HG03103 (cell line): ENCODE results near the gene PRKCE.
"Not testable (repeated sequence)": the region's sequence is repeated elsewhere in the genome, so short reads cannot be mapped to it uniquely, and the experiment has no call there.

ENCODE experiments used
- ATAC-seq: cut with Tn5 transposase; IDR thresholded peaks from one replicate; pipeline ENCODE4 v1.9.1; 2021; ENCODE audit warnings: low read depth; ENCODE audit not compliant: unreplicated experiment

The PRKCE gene

DNA sequence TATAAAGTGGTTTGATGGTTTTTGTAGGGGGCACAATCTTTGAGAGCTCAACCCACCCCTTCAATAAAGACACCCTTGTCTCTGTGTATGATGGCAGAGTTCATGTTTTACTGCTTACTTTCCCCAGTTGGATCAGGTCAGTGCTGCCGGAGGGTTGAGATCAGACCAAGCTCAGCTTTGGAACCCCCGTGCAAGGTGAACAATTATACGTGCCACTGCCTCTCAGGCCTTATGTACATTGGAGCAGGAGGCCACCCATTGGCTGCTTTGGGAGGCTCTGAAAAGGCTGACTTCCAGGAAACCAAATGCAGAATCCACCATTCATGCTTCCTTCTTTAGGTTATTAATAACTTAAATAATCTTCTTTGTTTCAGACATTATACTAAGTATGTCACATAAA is 542.4 kb downstream of the PRKCE start:
- no peak for ATAC-seq

DNA sequence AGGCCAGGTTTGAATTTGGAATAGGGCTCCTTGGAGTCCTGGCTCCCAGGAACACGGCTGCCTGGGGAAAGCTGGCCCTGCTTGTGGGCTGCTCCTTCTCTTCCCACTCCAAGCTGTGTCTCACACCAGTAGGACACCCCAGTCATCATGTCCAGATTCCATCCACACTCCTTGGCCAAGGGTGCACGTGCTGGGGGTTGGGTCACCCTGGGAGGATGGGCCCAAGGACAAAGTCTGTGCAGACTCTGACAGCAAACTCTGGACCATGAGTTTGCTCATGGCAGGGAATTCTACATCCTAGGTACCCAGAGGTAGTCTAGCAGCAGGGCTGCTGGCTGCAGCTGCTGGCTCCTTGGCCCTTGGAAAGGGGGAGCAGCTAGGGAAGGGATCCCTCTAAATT is 543.4 kb downstream of the PRKCE start:
- no peak for ATAC-seq

GRCh38 chr2:46195819-46196218 is 544.3 kb downstream of the PRKCE start:
- ATAC-seq: no peak

GRCh38 chr2:46196871-46197462 is 545.5 kb downstream of the PRKCE start:
- no peak for ATAC-seq

- no peak for ATAC-seq
Measured at GRCh38 chr2:46197672-46198071, 546.2 kb downstream of the PRKCE start.

DNA sequence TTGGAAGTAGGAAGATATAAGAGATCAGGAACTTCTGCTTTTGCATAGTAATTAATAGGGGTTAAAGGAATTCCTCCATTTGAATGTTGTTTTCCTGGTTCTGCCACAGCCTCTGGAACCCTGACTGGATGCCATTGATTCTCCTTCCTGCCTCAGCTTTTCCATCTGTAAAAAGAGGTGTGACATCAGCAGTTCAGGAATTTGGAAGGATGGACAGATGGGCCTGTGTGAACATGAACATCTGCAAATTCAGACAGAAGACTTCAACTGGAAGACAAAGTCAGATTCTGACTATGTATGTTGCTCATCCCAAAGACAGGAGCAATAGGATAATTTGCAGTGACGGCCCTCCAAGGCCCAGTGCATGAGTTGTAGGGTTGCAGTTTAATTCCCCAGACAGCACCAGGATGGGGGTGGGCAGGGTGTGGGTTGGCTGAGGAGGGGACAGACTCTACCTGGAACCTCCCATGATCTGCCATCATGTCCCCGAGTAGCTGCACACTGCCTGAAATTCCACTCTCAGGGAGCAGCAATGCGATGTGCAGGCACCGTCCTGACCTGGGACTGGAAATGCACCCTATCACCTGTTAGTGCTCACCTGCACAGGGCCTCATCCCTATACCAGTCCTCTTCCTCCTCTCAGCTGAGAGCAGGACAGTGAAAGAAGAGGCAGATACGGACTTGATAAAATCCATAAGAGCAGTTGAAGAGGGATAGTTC is 546.8 kb downstream of the PRKCE start:
- no peak for ATAC-seq

- no peak for ATAC-seq
Measured at GRCh38 chr2:46198966-46199365, 547.5 kb downstream of the PRKCE start.

- no peak for ATAC-seq
Measured at GRCh38 chr2:46200100-46200690, 548.7 kb downstream of the PRKCE start.

DNA sequence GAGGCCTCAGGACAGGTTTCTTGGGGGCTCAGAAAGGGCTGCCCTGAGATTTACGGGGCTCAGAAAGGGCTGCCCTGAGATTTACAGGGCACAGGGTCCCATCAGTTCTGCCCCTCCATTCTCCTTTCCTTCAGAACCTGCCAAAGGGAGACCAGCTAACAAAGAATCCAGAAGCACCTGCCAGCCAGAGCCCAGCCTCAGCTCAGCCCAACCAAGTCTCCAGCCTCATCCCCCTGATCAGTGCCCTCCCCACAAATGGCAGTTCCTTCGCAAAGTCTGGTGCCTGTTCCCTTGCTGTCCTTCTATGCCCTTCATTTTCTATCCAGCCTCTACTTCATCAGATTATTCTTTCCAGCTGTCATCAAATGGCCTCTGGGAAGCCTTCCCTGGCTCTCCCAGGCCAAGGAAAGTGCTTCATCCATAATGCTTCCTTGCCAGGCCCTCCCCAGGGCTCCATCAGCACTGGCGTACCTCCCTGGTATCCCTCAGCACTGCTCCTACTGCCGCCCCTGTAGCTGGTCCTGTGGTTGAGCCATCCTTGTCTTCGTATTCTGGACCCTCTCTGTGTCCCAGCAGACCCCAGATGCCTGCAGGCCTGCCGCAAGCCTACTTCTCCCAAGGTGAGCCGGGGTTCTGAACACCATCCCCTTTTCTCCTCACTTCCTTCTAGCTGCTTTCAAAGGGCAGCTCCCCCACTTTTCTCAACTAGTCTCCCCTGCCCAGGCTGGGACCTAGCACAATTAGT is 549.6 kb downstream of the PRKCE start:
- no peak for ATAC-seq

DNA sequence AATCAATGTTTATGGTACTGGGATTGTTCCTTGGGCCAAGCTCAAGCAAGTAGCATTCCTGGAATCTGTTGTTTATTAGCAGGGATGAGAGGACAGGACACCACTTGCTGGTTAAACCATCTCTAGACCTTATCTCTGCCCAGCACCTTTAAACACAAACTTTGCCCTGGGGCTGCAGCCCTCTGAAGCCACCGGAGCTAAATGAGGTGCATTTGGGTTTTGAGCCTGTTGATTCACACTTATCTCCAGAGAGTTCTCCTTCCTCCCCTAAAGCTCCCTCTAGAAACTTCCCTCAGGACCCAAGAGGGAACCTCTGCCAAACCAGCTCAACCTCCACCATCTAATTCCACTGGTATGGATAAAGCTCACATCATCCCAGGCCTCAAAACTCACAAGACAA is 551.0 kb downstream of the PRKCE start:
- no peak for ATAC-seq

DNA sequence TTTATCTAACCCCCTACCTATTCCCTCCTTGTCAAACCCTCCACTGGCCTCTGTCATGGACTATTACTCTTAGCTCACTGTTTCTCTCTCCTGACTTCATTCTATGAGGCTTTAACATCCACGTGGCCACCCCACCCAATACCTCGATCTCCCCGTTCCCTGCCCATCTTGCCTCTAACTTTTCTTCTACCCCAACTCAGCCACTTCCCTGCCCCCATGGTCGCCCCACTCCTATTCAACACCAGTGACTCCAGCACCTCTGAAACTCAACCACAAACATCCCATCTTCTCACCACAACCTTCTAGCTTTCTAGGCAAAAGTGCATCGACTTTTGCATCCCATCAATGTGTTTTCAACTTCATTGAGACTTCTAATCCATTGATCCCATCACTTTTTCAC is 551.5 kb downstream of the PRKCE start:
- no peak for ATAC-seq

DNA sequence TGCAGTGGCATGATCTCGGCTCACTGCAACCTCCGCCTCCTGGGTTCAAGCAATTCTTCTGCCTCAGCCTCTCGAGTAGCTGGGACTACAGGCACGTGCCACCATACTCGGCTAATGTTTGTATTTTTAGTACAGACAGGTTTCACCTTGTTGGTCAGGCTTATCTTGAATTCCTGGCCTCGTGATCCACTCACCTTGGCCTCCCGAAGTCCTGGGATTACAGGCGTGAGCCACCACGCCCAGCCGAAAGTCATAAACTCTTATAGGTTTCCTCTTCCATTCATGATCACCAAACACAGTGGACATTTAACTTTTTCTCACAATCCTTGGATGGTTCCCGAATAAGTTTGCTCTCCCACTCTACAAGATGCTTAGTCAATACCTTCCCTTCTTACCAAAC is 552.2 kb downstream of the PRKCE start:
- ATAC-seq: not testable (repeated sequence)

DNA sequence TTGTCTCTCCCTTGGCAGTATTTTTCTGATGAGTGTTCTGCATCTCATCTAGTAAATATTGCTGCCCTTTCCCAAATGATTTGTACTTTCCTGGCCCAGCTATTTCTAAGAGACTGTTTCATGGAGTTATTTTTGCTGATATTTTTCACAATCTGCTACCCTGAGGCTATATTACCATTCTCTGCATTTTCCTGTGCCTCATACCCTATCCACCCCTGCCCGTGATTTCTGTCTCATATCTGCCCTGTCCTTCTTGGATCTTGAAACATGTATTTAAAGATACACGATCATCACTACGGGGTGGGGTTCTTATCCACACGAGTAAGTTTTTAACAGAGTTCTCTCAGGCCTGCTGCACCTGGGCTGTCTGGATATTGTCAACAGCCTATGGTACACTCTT is 556.1 kb downstream of the PRKCE start:
- no peak for ATAC-seq

DNA sequence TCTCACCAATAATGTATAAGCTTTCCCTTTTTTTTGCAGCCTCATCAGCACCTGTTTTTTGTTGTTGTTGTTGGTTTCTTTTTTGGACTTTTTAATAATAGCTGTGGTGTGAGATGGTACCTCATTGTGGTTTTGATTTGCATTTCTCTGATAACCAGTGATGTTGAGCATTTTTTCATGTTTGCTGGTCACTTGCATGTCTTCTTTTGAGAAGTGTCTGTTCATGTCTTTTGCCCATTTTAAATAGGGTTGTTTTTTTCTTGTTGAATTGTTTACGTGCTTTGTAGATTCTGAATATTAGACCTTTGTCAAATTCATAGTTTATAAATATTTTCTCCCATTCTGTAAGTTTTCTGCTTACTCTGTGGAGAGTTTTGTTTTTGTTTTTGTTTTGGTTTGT is 557.3 kb downstream of the PRKCE start:
- no peak for ATAC-seq

GRCh38 chr2:46210063-46210462 is 558.6 kb downstream of the PRKCE start:
- no peak for ATAC-seq

- no peak for ATAC-seq
Measured at GRCh38 chr2:46211461-46211860, 560.0 kb downstream of the PRKCE start.

DNA sequence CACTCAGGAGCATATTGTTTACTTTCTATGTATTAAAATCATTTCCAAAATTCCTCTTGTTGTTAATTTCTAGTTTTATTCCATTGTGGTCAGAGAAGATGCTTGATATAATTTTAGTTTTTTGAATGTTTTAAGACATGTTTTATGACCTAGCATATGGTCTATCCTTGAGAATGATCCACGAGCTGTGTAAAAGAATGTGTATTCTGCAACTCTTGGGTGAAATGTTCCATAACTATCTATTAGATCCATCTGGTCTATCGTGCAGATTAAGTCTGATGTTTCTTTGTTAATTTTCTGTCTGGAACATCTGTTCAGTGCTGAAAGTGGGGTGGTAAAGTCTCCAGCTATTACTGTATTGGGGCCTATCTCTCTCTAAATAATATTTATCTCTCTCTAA is 562.4 kb downstream of the PRKCE start:
- ATAC-seq: no peak

- ATAC-seq: no peak
Measured at GRCh38 chr2:46216213-46216612, 564.7 kb downstream of the PRKCE start.

GRCh38 chr2:46223514-46223913 is 572.0 kb downstream of the PRKCE start:
- not testable (repeated sequence) for ATAC-seq

DNA sequence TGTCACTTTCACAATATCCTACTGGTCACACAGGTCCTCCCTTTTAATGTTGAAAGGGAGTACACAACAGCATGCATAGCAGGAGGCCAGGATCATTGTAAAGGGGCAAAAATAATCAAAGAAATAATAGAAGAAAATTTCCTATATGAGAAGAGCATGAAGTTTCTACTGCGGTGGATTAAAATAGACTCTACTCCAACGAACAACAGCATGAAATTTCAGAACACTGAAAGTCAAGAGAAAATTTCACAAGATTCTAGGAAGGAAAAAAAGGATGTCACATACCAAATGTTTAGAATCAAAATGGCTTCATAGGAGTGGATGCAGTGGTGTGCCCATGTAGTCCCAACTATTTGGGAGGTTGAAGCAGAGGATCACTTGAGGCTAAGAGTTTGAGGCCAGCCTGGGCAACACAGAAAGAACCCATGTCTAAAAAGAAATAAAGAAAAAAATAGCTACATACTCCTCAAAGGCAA is 573.7 kb downstream of the PRKCE start:
- ATAC-seq: no peak

DNA sequence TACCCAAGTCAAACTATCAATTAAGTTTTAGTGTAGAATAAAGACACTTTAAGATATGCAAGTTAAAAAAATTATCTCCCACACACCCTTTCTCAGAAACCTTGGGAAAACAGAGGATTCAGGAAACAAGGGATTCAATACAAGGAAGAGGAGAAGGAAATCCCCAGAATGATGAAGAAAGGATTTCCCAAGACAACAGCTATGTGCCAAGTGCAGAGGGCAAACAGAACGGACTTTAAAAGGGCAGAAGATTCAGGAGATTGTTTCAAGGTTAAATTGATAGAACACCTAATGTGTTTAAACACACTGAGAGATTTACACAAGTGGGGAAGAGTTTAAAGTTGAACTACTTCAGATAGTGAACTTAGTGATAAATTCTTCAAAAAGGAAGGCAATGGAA is 574.3 kb downstream of the PRKCE start:
- no peak for ATAC-seq
